ENCODE measurements around the gene GRK6. TPM values are rescaled to one million over a fixed set of nuclear protein-coding genes. Genes with fewer than 3 reads are reported as not detected.
A peak's percentile ranks its signal among the peaks of the same experiment; 100 is the strongest.

GRK6 gene
- total RNA-seq, 1 donor from 2014 or later = 20.6 TPM

DNA sequence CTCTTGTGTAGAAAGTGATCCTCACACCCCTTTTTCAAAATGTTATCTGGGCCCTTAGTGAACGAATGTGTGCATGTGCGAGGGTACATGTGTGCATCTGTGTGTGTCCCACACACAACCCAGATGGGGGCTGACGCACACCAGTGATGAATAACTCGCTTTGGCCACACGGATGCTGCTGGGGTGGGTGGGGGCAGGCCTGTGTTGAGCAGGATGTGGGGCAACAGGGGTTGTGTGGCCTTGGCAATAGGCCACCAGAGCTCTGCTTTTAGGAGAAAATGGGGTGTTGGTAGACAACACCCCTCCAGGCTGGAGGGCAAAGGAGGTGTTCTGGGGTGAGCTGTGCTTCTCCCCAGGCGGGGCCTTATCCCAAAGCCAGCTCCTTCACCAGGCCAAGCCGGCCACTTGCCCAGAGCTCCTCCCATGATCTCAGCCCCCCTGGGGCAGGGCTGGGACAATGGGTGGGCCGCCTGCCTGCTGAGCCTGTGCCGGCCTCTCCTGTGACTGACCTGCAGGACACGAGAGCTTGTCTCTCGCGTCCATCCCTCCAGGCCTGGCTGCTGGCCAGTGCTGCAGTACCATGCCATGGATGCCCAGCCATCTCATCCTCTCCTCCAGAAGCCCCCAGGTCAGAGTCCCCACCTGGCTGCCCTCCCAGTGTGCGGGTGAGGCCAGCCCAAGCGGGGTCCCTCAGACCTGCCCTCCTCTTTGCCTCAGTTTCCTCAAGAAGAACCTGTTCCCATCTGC lies 45.3 kb downstream of the GRK6 start:
- no peak for DNase-seq (ENCODE audit: low spot score in 2 of 2)
- Histone ChIP-seq H3K27ac (peak overlapping the region; percentile 91), H3K4me3 (peak overlapping the region; percentile 91 to 94), H3K4me1 (peaks cover 26 to 62% of the 10 kb centered on the region in 2 donors), H3K9me3 (no peaks in the 10 kb centered on the region), H3K27me3 (no peaks in the 10 kb centered on the region), H3K36me3 (peaks cover 15% of the 10 kb centered on the region in 2 donors)
- TF ChIP-seq, protein P1, sequence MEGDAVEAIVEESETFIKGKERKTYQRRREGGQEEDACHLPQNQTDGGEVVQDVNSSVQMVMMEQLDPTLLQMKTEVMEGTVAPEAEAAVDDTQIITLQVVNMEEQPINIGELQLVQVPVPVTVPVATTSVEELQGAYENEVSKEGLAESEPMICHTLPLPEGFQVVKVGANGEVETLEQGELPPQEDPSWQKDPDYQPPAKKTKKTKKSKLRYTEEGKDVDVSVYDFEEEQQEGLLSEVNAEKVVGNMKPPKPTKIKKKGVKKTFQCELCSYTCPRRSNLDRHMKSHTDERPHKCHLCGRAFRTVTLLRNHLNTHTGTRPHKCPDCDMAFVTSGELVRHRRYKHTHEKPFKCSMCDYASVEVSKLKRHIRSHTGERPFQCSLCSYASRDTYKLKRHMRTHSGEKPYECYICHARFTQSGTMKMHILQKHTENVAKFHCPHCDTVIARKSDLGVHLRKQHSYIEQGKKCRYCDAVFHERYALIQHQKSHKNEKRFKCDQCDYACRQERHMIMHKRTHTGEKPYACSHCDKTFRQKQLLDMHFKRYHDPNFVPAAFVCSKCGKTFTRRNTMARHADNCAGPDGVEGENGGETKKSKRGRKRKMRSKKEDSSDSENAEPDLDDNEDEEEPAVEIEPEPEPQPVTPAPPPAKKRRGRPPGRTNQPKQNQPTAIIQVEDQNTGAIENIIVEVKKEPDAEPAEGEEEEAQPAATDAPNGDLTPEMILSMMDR (IDR thresholded peaks at IDR 0.05) = no peak
- intact Hi-C loops (cut with DNase I) = no loop called here

- Histone ChIP-seq H3K9me3 (no peaks in the 10 kb centered on the region), H3K36me3 (peaks cover 5 to 6% of the 10 kb centered on the region in 2 donors), H3K27ac (peak overlapping the region; percentile 91), H3K4me1 (peaks cover 26 to 71% of the 10 kb centered on the region in 2 donors), H3K27me3 (no peaks in the 10 kb centered on the region), H3K4me3 (peak overlapping the region; percentile 91 to 94)
- TF ChIP-seq, protein P1 (IDR thresholded peaks at IDR 0.05) = no peak
- no peak for DNase-seq (ENCODE audit: low spot score in 2 of 2)
- intact Hi-C loops (cut with DNase I) = loop anchor here (1.0 kb wide), 1 partner anchor 15 kb away; no protein-coding TSS in a partner anchor
These were observed 46.3 kb downstream of the GRK6 start for GRCh38 chr5:177472460-177473442.

- Histone ChIP-seq H3K4me1 (peaks cover 26 to 77% of the 10 kb centered on the region in 2 donors), H3K9me3 (no peaks in the 10 kb centered on the region), H3K27me3 (no peaks in the 10 kb centered on the region), H3K27ac (peak within 1 kb of the TSS; percentile 91), H3K4me3 (peak within 1 kb of the TSS; percentile 91 to 94), H3K36me3 (no peaks in the 10 kb centered on the region)
- TF ChIP-seq, protein P1 (IDR thresholded peaks at IDR 0.05) = no peak
- DNase-seq (ENCODE audit: low spot score in 2 of 2) = no peak
- intact Hi-C loops (cut with DNase I) = loop anchor here (1.0 kb wide), 1 partner anchor 16 kb away; no protein-coding TSS in a partner anchor
These were observed 47.0 kb downstream of the GRK6 start, which contains the start of gene DBN1 for GRCh38 chr5:177473443-177474001. Gene DBN1, minus strand, starts transcription at chr5:177473634. Its CDS starts 113 bp downstream, at chr5:177473521.

DNA sequence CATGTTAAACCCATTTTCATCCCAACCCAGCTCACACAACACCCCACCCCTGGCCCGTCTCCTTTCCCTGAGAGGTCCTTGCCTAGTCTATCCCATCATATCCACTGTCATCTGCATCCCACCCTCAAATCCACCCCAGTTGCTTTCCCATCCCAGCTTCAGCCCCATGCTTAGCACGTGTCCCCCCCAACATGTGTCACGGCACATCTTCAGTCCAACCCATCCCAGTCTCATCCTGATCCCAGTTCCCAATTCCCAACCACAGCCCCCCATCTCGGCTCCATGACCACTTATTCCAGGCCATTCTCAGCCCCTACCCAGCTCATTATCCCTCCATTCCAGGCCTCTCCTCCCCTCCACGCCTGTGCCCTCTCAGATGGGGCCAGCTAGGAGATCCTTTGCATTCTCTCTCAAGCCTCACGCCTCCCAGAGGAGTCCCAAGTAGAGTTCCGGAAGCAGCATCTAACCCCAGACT lies 47.6 kb downstream of the GRK6 start:
- H3K4me3 ChIP-seq = peak overlapping the region in 1 of 2 donors; percentile 91
- H3K4me1 ChIP-seq = peaks cover 30 to 78% of the 10 kb centered on the region in 2 donors
- DNase-seq (ENCODE audit: low spot score in 2 of 2) = no peak

More for the DNA sequence above, 47.6 kb downstream of the GRK6 start:
- H3K9me3 ChIP-seq = no peaks in the 10 kb centered on the region
- peak overlapping the region; percentile 91 for H3K27ac ChIP-seq
- intact Hi-C loops (cut with DNase I) = no loop called here
- no peaks in the 10 kb centered on the region for H3K36me3 ChIP-seq
- H3K27me3 ChIP-seq = no peaks in the 10 kb centered on the region
- TF ChIP-seq, protein P1 (IDR thresholded peaks at IDR 0.05) = no peak

All from ascending aorta (tissue), 2 donors.